Activated naive CD4-positive, alpha-beta T cell treated with Interleukin-2 at 50 U/mL for 16 hours (primary cell): ENCODE measurements around the gene WBP2NL.
A peak's percentile ranks its signal among the peaks of the same experiment; 100 is the strongest.

Experiments used
- DNase-seq: peaks from one replicate; pipeline ENCODE4 v3.0.0-alpha.2; 2020

The WBP2NL gene

GRCh38 chr22:42074132-42074811 lies 75.7 kb downstream of the WBP2NL start, which contains the start of gene PHETA2:
Gene PHETA2, plus strand, starts transcription at chr22:42074248. Its CDS starts 3,046 bp downstream, at chr22:42077294.
- peak; percentile 64 for DNase-seq

GRCh38 chr22:42074846-42075676 lies 76.5 kb downstream of the WBP2NL start:
- no peak for DNase-seq

GRCh38 chr22:42076764-42077485 lies 78.3 kb downstream of the WBP2NL start:
- DNase-seq: no peak

GRCh38 chr22:42077486-42078125 lies 79.0 kb downstream of the WBP2NL start:
- DNase-seq: no peak
